Stimulated activated CD4-positive, alpha-beta T cell treated with anti-CD3 and anti-CD28 coated beads, Interleukin-2, amount 100 ng/mL, for 4 hours (primary cell): ENCODE data around the gene LAMA2.

Experiments used
- DNase-seq: peaks from one replicate; pipeline ENCODE4 v3.0.0-alpha.2; 2020; ENCODE audit warnings: low read depth

Gene LAMA2

GRCh38 chr6:129312880-129313279 lies 429.9 kb downstream of the LAMA2 start:
- DNase-seq: no peak

- no peak for DNase-seq
Measured at GRCh38 chr6:129314575-129314974, 431.6 kb downstream of the LAMA2 start.

- DNase-seq: no peak
Measured at GRCh38 chr6:129317931-129318820, 435.2 kb downstream of the LAMA2 start.

GRCh38 chr6:129320892-129321291 lies 438.0 kb downstream of the LAMA2 start:
- DNase-seq: no peak

GRCh38 chr6:129321303-129321702 lies 438.4 kb downstream of the LAMA2 start:
- no peak for DNase-seq

GRCh38 chr6:129324345-129324744 lies 441.4 kb downstream of the LAMA2 start:
- no peak for DNase-seq

GRCh38 chr6:129329678-129330077 lies 446.7 kb downstream of the LAMA2 start:
- no peak for DNase-seq

GRCh38 chr6:129331450-129332138 lies 448.7 kb downstream of the LAMA2 start:
- no peak for DNase-seq

- DNase-seq: no peak
Measured at GRCh38 chr6:129335792-129336191, 452.9 kb downstream of the LAMA2 start.

- DNase-seq: no peak
Measured at GRCh38 chr6:129338683-129339082, 455.7 kb downstream of the LAMA2 start.

GRCh38 chr6:129340983-129341382 lies 458.0 kb downstream of the LAMA2 start:
- DNase-seq: no peak

GRCh38 chr6:129342243-129342642 lies 459.3 kb downstream of the LAMA2 start:
- DNase-seq: no peak

GRCh38 chr6:129342796-129343195 lies 459.9 kb downstream of the LAMA2 start:
- no peak for DNase-seq

GRCh38 chr6:129344379-129344778 lies 461.4 kb downstream of the LAMA2 start:
- no peak for DNase-seq

- DNase-seq: no peak
Measured at GRCh38 chr6:129345890-129346289, 463.0 kb downstream of the LAMA2 start.

GRCh38 chr6:129346964-129347363 lies 464.0 kb downstream of the LAMA2 start:
- DNase-seq: no peak

- no peak for DNase-seq
Measured at GRCh38 chr6:129350278-129350677, 467.3 kb downstream of the LAMA2 start.

- no peak for DNase-seq
Measured at GRCh38 chr6:129351807-129352206, 468.9 kb downstream of the LAMA2 start.

GRCh38 chr6:129353067-129353466 lies 470.1 kb downstream of the LAMA2 start:
- DNase-seq: no peak

GRCh38 chr6:129356129-129356528 lies 473.2 kb downstream of the LAMA2 start:
- DNase-seq: no peak

GRCh38 chr6:129359811-129360681 lies 477.1 kb downstream of the LAMA2 start:
- no peak for DNase-seq

GRCh38 chr6:129360682-129360955 lies 477.7 kb downstream of the LAMA2 start:
- no peak for DNase-seq

GRCh38 chr6:129364037-129364436 lies 481.1 kb downstream of the LAMA2 start:
- DNase-seq: no peak
